ENCODE results near the gene PRKCA. TPM values are rescaled to one million over a fixed set of nuclear protein-coding genes. Genes with fewer than 3 reads are reported as not detected.

PRKCA gene
- total RNA-seq, 1 experiment from 2014 or later: 29.6 TPM

- BruUV-seq (replicated peaks): no TSS peak
- no peak for DNase-seq
- Histone ChIP-seq H3K4me1 (peaks cover 4% of the 10 kb centered on the region; the same call in 1 of the 2 replicates), H3K27me3 (replicated peaks; ENCODE audit: control insufficient read depth, insufficient read depth, low read length) (no peaks in the 10 kb centered on the region), H3K4me3 (ENCODE audit: low read depth, low read length) (no peak overlapping the region), H3K36me3 (ENCODE audit: control insufficient read depth, insufficient read depth, low read length) (no peaks in the 10 kb centered on the region), H3K9me3 (no peaks in the 10 kb centered on the region)
- CTCF ChIA-PET: no interaction called here
- TF ChIP-seq, protein P1, sequence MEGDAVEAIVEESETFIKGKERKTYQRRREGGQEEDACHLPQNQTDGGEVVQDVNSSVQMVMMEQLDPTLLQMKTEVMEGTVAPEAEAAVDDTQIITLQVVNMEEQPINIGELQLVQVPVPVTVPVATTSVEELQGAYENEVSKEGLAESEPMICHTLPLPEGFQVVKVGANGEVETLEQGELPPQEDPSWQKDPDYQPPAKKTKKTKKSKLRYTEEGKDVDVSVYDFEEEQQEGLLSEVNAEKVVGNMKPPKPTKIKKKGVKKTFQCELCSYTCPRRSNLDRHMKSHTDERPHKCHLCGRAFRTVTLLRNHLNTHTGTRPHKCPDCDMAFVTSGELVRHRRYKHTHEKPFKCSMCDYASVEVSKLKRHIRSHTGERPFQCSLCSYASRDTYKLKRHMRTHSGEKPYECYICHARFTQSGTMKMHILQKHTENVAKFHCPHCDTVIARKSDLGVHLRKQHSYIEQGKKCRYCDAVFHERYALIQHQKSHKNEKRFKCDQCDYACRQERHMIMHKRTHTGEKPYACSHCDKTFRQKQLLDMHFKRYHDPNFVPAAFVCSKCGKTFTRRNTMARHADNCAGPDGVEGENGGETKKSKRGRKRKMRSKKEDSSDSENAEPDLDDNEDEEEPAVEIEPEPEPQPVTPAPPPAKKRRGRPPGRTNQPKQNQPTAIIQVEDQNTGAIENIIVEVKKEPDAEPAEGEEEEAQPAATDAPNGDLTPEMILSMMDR (IDR thresholded peaks at IDR 0.05; ENCODE audit: insufficient read depth in 1 of 2, low read depth in 1 of 2, low read length in 1 of 2, severe bottlenecking in 1 of 2, unreplicated experiment in 1 of 2): no peak
- H3K27me3 Mint-ChIP-seq (ENCODE audit: insufficient read depth, unreplicated experiment): no peaks in the 10 kb centered on the region
- POLR2A ChIA-PET: no interaction called here
- peaks cover 7% of the 10 kb centered on the region for H3K4me1 Mint-ChIP-seq (ENCODE audit: low read depth, unreplicated experiment)
- intact Hi-C loops (cut with micrococcal nuclease; ENCODE audit: unreplicated experiment): no loop called here
- peak overlapping the region; percentile 2 for H3K27ac Mint-ChIP-seq (ENCODE audit: unreplicated experiment)
- no peak overlapping the region for H3K4me3 Mint-ChIP-seq (ENCODE audit: unreplicated experiment)
- H3K36me3 Mint-ChIP-seq (ENCODE audit: insufficient read depth, unreplicated experiment): no peaks in the 10 kb centered on the region
- H3K9me3 Mint-ChIP-seq (ENCODE audit: unreplicated experiment): no peaks in the 10 kb centered on the region
Measured at GRCh38 chr17:66507982-66508760, 205.8 kb downstream of the PRKCA start.

GRCh38 chr17:66508896-66509844, 206.8 kb downstream of the PRKCA start:
- no peak for DNase-seq
- ChIA-PET CTCF (interaction anchor here (0.7 kb wide), 1 partner anchor 219 kb away, joined by 3 read pairs; no protein-coding TSS in a partner anchor), POLR2A (no interaction called here)
- no peaks in the 10 kb centered on the region for H3K36me3 Mint-ChIP-seq (ENCODE audit: insufficient read depth, unreplicated experiment)
- no peak overlapping the region for H3K4me3 Mint-ChIP-seq (ENCODE audit: unreplicated experiment)
- no peaks in the 10 kb centered on the region for H3K27me3 ChIP-seq (replicated peaks; ENCODE audit: control insufficient read depth, insufficient read depth, low read length)
- peaks cover 7% of the 10 kb centered on the region for H3K4me1 Mint-ChIP-seq (ENCODE audit: low read depth, unreplicated experiment)
- H3K36me3 ChIP-seq (ENCODE audit: control insufficient read depth, insufficient read depth, low read length): no peaks in the 10 kb centered on the region
- H3K27ac Mint-ChIP-seq (ENCODE audit: unreplicated experiment): peak overlapping the region; percentile 2
- H3K9me3 ChIP-seq: no peaks in the 10 kb centered on the region
- H3K27me3 Mint-ChIP-seq (ENCODE audit: insufficient read depth, unreplicated experiment): no peaks in the 10 kb centered on the region
- no TSS peak for BruUV-seq (replicated peaks)
- intact Hi-C loops (cut with micrococcal nuclease; ENCODE audit: unreplicated experiment): no loop called here
- no peak overlapping the region for H3K4me3 ChIP-seq (ENCODE audit: low read depth, low read length)
- no peaks in the 10 kb centered on the region for H3K4me1 ChIP-seq
- TF ChIP-seq, protein P1 (IDR thresholded peaks at IDR 0.05; ENCODE audit: insufficient read depth in 1 of 2, low read depth in 1 of 2, low read length in 1 of 2, severe bottlenecking in 1 of 2, unreplicated experiment in 1 of 2): no peak
- no peaks in the 10 kb centered on the region for H3K9me3 Mint-ChIP-seq (ENCODE audit: unreplicated experiment)

DNA sequence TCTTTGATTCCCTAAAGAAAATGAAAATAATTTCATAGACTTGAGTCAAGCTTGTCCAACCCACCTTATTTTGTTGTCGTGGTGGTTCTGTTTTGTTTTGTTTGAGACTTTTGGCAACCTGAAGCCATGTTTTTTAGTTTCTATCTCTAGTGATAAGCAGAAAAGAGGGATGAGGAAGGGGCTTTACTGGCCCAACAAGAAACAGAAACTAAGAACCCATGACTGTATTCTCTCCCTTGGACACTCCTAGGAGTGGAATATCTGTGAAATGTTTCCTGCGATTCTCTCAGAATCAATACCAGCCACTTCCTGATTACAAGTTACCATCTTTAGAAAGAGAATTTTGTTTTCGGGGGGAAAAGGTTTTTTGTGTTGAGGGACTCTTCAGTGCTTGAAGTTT, 207.5 kb downstream of the PRKCA start:
- no TSS peak for BruUV-seq (replicated peaks)
- Histone ChIP-seq H3K4me3 (ENCODE audit: low read depth, low read length) (no peak overlapping the region), H3K27me3 (replicated peaks; ENCODE audit: control insufficient read depth, insufficient read depth, low read length) (no peaks in the 10 kb centered on the region), H3K36me3 (ENCODE audit: control insufficient read depth, insufficient read depth, low read length) (no peaks in the 10 kb centered on the region), H3K4me1 (no peaks in the 10 kb centered on the region), H3K9me3 (no peaks in the 10 kb centered on the region)
- Mint-ChIP-seq H3K36me3 (ENCODE audit: insufficient read depth, unreplicated experiment) (no peaks in the 10 kb centered on the region), H3K27ac (ENCODE audit: unreplicated experiment) (no peak overlapping the region), H3K4me1 (ENCODE audit: low read depth, unreplicated experiment) (peaks cover 7% of the 10 kb centered on the region), H3K27me3 (ENCODE audit: insufficient read depth, unreplicated experiment) (no peaks in the 10 kb centered on the region), H3K9me3 (ENCODE audit: unreplicated experiment) (no peaks in the 10 kb centered on the region), H3K4me3 (ENCODE audit: unreplicated experiment) (no peak overlapping the region)
- CTCF ChIA-PET: interaction anchor here (0.7 kb wide), 1 partner anchor 220 kb away, joined by 3 read pairs; no protein-coding TSS in a partner anchor
- TF ChIP-seq, protein P1 (IDR thresholded peaks at IDR 0.05; ENCODE audit: insufficient read depth in 1 of 2, low read depth in 1 of 2, low read length in 1 of 2, severe bottlenecking in 1 of 2, unreplicated experiment in 1 of 2): no peak
- intact Hi-C loops (cut with micrococcal nuclease; ENCODE audit: unreplicated experiment): no loop called here
- POLR2A ChIA-PET: no interaction called here
- no peak for DNase-seq

Measured in Caco-2 (cell line).